AG09319 (cell line): ENCODE measurements around the gene LGALS9.

ENCODE experiments used
- DNase-seq: peaks from one replicate; pipeline ENCODE4 v3.0.0-alpha.2; 2010; ENCODE audit warnings: low read depth; ENCODE audit errors: extremely low read depth
- TF ChIP-seq, protein P1 (sequence below): IDR thresholded peaks from 2 replicates; pipeline ENCODE4 v1.5.1; 2011; ENCODE audit warnings: low read depth, mild to moderate bottlenecking, inconsistent platforms, low read length, moderate library complexity

LGALS9 gene

GRCh38 chr17:27630607-27631410, at the start of gene LGALS9:
LGALS9 (plus strand) TSS chr17:27631188; CDS start chr17:27631266, 78 bp downstream.
- TF ChIP-seq, protein P1, sequence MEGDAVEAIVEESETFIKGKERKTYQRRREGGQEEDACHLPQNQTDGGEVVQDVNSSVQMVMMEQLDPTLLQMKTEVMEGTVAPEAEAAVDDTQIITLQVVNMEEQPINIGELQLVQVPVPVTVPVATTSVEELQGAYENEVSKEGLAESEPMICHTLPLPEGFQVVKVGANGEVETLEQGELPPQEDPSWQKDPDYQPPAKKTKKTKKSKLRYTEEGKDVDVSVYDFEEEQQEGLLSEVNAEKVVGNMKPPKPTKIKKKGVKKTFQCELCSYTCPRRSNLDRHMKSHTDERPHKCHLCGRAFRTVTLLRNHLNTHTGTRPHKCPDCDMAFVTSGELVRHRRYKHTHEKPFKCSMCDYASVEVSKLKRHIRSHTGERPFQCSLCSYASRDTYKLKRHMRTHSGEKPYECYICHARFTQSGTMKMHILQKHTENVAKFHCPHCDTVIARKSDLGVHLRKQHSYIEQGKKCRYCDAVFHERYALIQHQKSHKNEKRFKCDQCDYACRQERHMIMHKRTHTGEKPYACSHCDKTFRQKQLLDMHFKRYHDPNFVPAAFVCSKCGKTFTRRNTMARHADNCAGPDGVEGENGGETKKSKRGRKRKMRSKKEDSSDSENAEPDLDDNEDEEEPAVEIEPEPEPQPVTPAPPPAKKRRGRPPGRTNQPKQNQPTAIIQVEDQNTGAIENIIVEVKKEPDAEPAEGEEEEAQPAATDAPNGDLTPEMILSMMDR: no peak
- no peak for DNase-seq

DNA sequence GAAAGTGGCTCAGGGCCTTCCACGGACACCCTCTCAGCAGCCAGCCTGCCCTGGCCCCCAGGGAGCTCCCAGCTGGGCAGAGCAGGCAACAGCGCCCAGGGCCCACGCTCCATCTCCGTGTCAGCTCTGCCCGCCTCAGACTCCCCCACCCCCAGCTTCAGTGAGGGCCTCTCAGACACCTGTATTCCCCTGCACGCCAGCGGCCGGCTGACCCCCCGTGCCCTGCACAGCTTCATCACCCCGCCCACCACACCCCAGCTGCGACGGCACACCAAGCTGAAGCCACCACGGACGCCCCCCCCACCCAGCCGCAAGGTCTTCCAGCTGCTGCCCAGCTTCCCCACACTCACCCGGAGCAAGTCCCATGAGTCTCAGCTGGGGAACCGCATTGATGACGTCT, 48.3 kb upstream of the LGALS9 start:
- no peak for DNase-seq
- TF ChIP-seq, protein P1: no peak

- no peak for DNase-seq
- TF ChIP-seq, protein P1: no peak
Measured at GRCh38 chr17:27585153-27585681, 45.8 kb upstream of the LGALS9 start.

GRCh38 chr17:27585792-27586191, 45.2 kb upstream of the LGALS9 start:
- DNase-seq: no peak
- TF ChIP-seq, protein P1: no peak

DNA sequence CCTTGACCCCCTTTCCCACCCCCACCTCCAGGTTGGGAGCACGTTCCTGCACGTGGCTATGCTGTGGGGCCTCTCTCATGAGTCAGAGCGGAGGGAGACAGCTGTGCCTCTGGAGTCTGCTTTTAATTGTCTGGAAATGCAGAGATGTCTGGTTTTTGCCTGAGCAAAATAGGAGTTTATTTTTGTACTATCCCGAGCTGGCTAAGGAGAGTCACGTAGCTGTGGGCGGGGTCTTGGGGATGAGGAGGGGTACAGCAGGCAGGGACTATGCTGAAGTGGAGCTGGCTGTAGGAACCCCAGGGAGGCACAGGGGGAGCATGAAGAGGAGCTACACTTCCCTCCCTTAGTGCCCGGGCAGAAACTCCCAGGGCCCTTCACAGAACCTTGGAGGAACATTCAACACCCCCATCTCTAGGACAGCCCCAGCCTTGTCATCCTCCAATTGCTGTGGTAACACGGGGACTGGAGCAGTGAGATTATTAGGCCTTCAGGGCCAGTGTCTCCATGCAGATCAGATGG, 44.7 kb upstream of the LGALS9 start:
- TF ChIP-seq, protein P1: no peak
- peak; percentile 30 for DNase-seq

DNA sequence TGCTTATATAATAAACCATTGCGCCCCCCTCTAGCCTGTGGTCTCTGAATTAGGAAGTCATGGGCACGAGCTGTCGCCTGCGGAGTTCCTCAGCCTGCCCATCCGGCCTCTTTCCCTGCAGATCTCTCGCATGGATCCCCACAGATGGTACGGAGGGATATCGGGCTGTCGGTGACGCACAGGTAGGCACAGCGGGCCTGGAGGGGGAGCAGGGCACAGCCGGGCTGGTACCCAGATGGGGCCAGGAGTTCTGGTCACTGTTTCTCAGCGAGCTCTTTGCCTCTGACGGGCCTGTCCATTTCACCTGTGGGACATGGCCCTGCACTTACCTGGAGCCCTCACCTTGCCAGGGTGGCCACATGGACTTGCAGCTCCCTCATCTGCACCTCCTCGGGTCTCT, 42.6 kb upstream of the LGALS9 start:
- no peak for DNase-seq
- TF ChIP-seq, protein P1: no peak

GRCh38 chr17:27590864-27591263, 40.1 kb upstream of the LGALS9 start:
- TF ChIP-seq, protein P1: no peak
- no peak for DNase-seq
